Parathyroid adenoma (tissue), 2 donors: ENCODE measurements around the gene FGF8.
A peak's percentile ranks its signal among the peaks of the same experiment; 100 is the strongest.
"Not testable (repeated sequence)": the region's sequence is repeated elsewhere in the genome, so short reads cannot be mapped to it uniquely, and the experiment has no call there.

Experiments used
- H2AFZ ChIP-seq: fragments of 300-600 bp; sonication (generic); one replicate; pipeline ENCODE4 v1.7.0; 2017; ENCODE audit warnings: antibody characterized with exemption, mild to moderate bottlenecking
- H3K27ac ChIP-seq: fragments of 300-600 bp; sonication (generic); one replicate; pipeline ENCODE4 v1.7.0; 2017
- H3K27me3 ChIP-seq: fragments of 300-600 bp; sonication (generic); one replicate; pipeline ENCODE4 v1.7.0; 2017; ENCODE audit warnings: low read length; ENCODE audit not compliant: control insufficient read depth, insufficient read depth
- H3K36me3 ChIP-seq: fragments of 300-600 bp; sonication (generic); one replicate; pipeline ENCODE4 v1.7.0; 2017; ENCODE audit warnings: low read length; ENCODE audit not compliant: control insufficient read depth, insufficient read depth
- H3K4me1 ChIP-seq: fragments of 300-600 bp; sonication (generic); one replicate; pipeline ENCODE4 v1.7.0; 2017; ENCODE audit warnings: control low read depth
- H3K4me2 ChIP-seq: fragments of 300-600 bp; sonication (generic); one replicate; pipeline ENCODE4 v1.7.0; 2017; ENCODE audit warnings: low read length
- H3K4me3 ChIP-seq: fragments of 300-600 bp; sonication (generic); one replicate; pipeline ENCODE4 v1.7.0; 2017; ENCODE audit warnings: low read depth, low read length
- H3K79me2 ChIP-seq: fragments of 300-600 bp; sonication (generic); one replicate; pipeline ENCODE4 v1.7.0; 2017; ENCODE audit warnings: control low read depth
- H3K9ac ChIP-seq: fragments of 300-600 bp; sonication (generic); one replicate; pipeline ENCODE4 v1.7.0; 2017; ENCODE audit warnings: mild to moderate bottlenecking
- H3K9me3 ChIP-seq: fragments of 300-600 bp; sonication (generic); one replicate; pipeline ENCODE4 v1.7.0; 2017; ENCODE audit warnings: low read length; ENCODE audit not compliant: control insufficient read depth
- CTCF ChIP-seq: fragments of 300-600 bp; sonication (generic); IDR thresholded peaks from one replicate; pipeline ENCODE4 v1.7.0; 2017; ENCODE audit warnings: antibody characterized with exemption, mild to moderate bottlenecking
- donor health status: primary hyperparathyroidism.

The FGF8 gene

DNA sequence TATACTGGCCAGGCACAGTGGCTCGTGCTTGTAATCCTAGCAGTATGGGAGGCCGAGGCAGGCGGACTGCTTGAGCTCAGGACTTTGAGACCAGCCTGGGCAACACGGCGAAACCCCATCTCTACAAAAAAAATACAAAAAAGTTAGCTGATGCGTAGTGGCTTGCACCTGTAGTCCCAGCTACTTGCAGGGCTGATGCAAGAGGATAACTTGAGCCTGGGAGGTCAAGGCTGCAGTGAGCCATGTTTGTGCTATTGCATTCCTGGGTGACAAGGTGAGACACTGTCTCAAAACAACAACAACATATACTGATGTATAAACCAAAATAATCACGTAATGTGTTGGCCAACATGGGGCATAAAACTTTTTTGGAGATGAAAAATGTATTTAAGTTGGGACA lies 13.8 kb upstream of the FGF8 start:
- no peak overlapping the region for H3K4me3 ChIP-seq
- no peak overlapping the region for H2AFZ ChIP-seq
- H3K27ac ChIP-seq, result no peak overlapping the region
- H3K36me3 ChIP-seq, result no peaks in the 10 kb centered on the region
- no peak for TF ChIP-seq CTCF
- no peaks in the 10 kb centered on the region for H3K9me3 ChIP-seq
- H3K79me2 ChIP-seq, result peaks cover 32% of the 10 kb centered on the region
- peaks cover 17% of the 10 kb centered on the region for H3K4me1 ChIP-seq
- H3K27me3 ChIP-seq, result no peaks in the 10 kb centered on the region
- H3K4me2 ChIP-seq, result no peak overlapping the region
- no peak overlapping the region for H3K9ac ChIP-seq

DNA sequence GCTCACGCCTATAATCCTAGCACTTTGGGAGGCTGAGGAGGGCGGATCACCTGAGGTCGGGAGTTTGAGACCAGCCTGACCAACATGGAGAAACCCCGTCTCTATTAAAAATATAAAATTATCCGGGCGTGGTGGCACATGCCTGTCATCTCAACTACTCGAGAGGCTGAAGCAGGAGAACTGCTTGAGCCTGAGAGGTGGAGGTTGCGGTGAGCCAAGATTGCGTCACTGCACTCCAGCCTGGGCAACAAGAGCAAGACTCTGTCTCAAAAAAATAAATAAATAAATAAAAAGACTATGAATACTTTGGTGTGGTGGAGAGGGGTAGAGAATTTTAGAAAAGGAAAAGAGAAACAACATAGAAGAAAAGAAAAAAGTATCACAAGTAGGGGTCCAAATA lies 13.3 kb upstream of the FGF8 start:
- H3K27ac ChIP-seq, H3K36me3 ChIP-seq, H3K9ac ChIP-seq, H3K4me3 ChIP-seq, H3K27me3 ChIP-seq, H3K9me3 ChIP-seq, H3K4me2 ChIP-seq, H2AFZ ChIP-seq: not testable (repeated sequence)
- Histone ChIP-seq H3K79me2 (peaks cover 28% of the 10 kb centered on the region), H3K4me1 (peaks cover 21% of the 10 kb centered on the region)

DNA sequence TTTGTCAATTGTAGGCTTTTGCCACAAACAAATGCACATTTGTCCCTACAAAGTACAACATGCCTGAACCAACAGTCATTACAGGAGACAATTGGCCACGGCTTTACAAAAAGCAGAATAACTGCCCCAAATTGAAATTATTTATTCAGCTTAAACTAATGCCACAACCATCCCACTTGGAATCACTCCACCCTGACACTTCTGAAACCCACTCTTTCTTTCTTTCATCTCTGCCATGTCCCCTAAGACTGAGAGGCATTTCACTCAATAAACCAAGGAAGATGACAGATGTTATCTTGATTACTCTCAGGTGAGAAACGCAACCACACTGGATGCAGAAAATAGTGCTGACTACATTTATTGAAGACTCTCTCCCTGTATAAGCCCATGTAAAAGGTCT lies 9.9 kb upstream of the FGF8 start:
- no peak overlapping the region for H2AFZ ChIP-seq
- no peak overlapping the region for H3K4me3 ChIP-seq
- peaks cover 11% of the 10 kb centered on the region for H3K79me2 ChIP-seq
- no peaks in the 10 kb centered on the region for H3K36me3 ChIP-seq
- TF ChIP-seq CTCF, result no peak
- H3K9ac ChIP-seq, result no peak overlapping the region
- no peaks in the 10 kb centered on the region for H3K9me3 ChIP-seq
- H3K4me1 ChIP-seq, result peaks cover 37% of the 10 kb centered on the region
- H3K27me3 ChIP-seq, result no peaks in the 10 kb centered on the region
- peak overlapping the region; percentile 88 for H3K27ac ChIP-seq
- peak overlapping the region; percentile 64 for H3K4me2 ChIP-seq

- peak overlapping the region; percentile 64 for H3K4me2 ChIP-seq
- H2AFZ ChIP-seq, result no peak overlapping the region
- no peak overlapping the region for H3K9ac ChIP-seq
- no peak for TF ChIP-seq CTCF
- H3K79me2 ChIP-seq, result peaks cover 7% of the 10 kb centered on the region
- H3K27me3 ChIP-seq, result no peaks in the 10 kb centered on the region
- H3K9me3 ChIP-seq, result no peaks in the 10 kb centered on the region
- H3K4me3 ChIP-seq, result peak overlapping the region; percentile 84
- peaks cover 43% of the 10 kb centered on the region for H3K4me1 ChIP-seq
- H3K36me3 ChIP-seq, result no peaks in the 10 kb centered on the region
- H3K27ac ChIP-seq, result peak overlapping the region; percentile 88
Measured at GRCh38 chr10:101784558-101784957, 8.6 kb upstream of the FGF8 start.

DNA sequence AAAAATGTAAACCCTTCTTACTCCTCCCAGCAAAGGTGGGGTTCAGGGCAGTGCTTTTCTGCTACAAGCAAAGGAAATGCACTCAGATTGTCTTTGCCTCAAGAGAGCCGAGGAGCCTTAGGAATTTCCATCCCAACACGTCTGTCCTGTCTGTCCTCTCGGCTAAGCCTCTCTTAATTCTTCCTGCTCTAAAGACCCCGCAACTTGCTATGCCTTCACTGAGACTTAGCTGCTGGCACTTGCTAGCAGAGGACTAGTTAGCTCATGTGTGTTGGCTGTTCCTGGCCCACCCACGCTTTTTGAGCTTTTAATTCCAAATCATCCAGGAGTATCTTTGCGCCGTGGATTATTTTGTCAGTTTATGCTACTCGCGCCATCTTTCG lies 7.8 kb upstream of the FGF8 start:
- H3K4me3 ChIP-seq, result peak overlapping the region; percentile 84
- peaks cover 50% of the 10 kb centered on the region for H3K4me1 ChIP-seq
- peak overlapping the region; percentile 88 for H3K27ac ChIP-seq

More for the DNA sequence above, 7.8 kb upstream of the FGF8 start:
- Histone ChIP-seq H3K4me2 (peak overlapping the region; percentile 94), H3K36me3 (no peaks in the 10 kb centered on the region), H2AFZ (peak overlapping the region; percentile 86), H3K79me2 (peaks cover 7% of the 10 kb centered on the region), H3K9ac (no peak overlapping the region), H3K9me3 (no peaks in the 10 kb centered on the region), H3K27me3 (no peaks in the 10 kb centered on the region)
- TF ChIP-seq CTCF, result no peak
